MM.1S (cell line): ENCODE measurements around the gene CPN2.

Experiments used
- DNase-seq: peaks from one replicate; pipeline ENCODE4 v3.0.0-alpha.2; 2015
- H2AFZ ChIP-seq: fragments of 300-600 bp; sonication (generic); 2 replicates; pipeline ENCODE4 v1.6.0; 2016; ENCODE audit warnings: antibody characterized with exemption, low read length
- H3F3A ChIP-seq: fragments of 300-600 bp; sonication (generic); 2 replicates; pipeline ENCODE4 v1.6.1; 2016; ENCODE audit warnings: mild to moderate bottlenecking, antibody characterized with exemption, low read length, moderate library complexity, mixed read lengths; ENCODE audit not compliant: insufficient read depth
- H3K27ac ChIP-seq: fragments of 300-600 bp; sonication (generic); 2 replicates; pipeline ENCODE4 v1.5.1; 2016; ENCODE audit warnings: mild to moderate bottlenecking, low read length
- H3K27me3 ChIP-seq: fragments of 300-600 bp; sonication (generic); replicated peaks from 2 replicates; pipeline ENCODE4 v1.6.0; 2016; ENCODE audit warnings: low read length; ENCODE audit not compliant: insufficient read depth
- H3K36me3 ChIP-seq: fragments of 300-600 bp; sonication (generic); replicated peaks from 2 replicates; pipeline ENCODE4 v1.6.1; 2016; ENCODE audit warnings: mild to moderate bottlenecking, low read length, mixed read lengths; ENCODE audit not compliant: insufficient read depth
- H3K4me1 ChIP-seq: fragments of 300-600 bp; sonication (generic); 2 replicates; pipeline ENCODE4 v1.6.1; 2016; ENCODE audit warnings: low read length, mixed read lengths
- H3K4me2 ChIP-seq: fragments of 300-600 bp; sonication (generic); 2 replicates; pipeline ENCODE4 v1.6.0; 2016; ENCODE audit warnings: low read depth, low read length
- H3K4me3 ChIP-seq: fragments of 300-600 bp; sonication (generic); 2 replicates; pipeline ENCODE4 v1.5.1; 2016; ENCODE audit warnings: low read length, mixed read lengths
- H3K79me2 ChIP-seq: fragments of 300-600 bp; sonication (generic); 2 replicates; pipeline ENCODE4 v1.6.1; 2016; ENCODE audit warnings: mixed run types, low read length, mixed read lengths
- H3K9ac ChIP-seq: fragments of 300-600 bp; sonication (generic); 2 replicates; pipeline ENCODE4 v1.6.1; 2016; ENCODE audit warnings: low read length, mixed read lengths
- H3K9me2 ChIP-seq: fragments of 300-600 bp; sonication (generic); replicated peaks from 2 replicates; pipeline ENCODE4 v1.6.1; 2016; ENCODE audit warnings: mild to moderate bottlenecking, low read length, mixed read lengths; ENCODE audit not compliant: insufficient read depth
- H3K9me3 ChIP-seq: fragments of 300-600 bp; sonication (generic); replicated peaks from 2 replicates; pipeline ENCODE4 v1.6.1; 2016; ENCODE audit warnings: mild to moderate bottlenecking, low read length, mixed read lengths; ENCODE audit not compliant: insufficient read depth
- H4K20me1 ChIP-seq: fragments of 300-600 bp; sonication (generic); 2 replicates; pipeline ENCODE4 v1.6.1; 2016; ENCODE audit warnings: mild to moderate bottlenecking, low read length, moderate library complexity, mixed read lengths; ENCODE audit not compliant: insufficient read depth
- CTCF ChIP-seq: fragments of 300-600 bp; sonication (generic); IDR thresholded peaks from 2 replicates; pipeline ENCODE4 v1.5.1; 2016; ENCODE audit warnings: antibody characterized with exemption, low read length, mixed read lengths
- EZH2 ChIP-seq: fragments of 300-600 bp; sonication (generic); optimal IDR thresholded peaks from 2 replicates; pipeline ENCODE3; 2017; ENCODE audit warnings: low read depth, mild to moderate bottlenecking, antibody characterized with exemption, low read length, mixed read lengths
- EZH2phosphoT487 ChIP-seq: fragments of 300-600 bp; sonication (generic); IDR thresholded peaks from 2 replicates; pipeline ENCODE4 v1.6.1; 2018; ENCODE audit warnings: antibody characterized with exemption, low read length

The CPN2 gene

GRCh38 chr3:194305356-194306108 is 45.6 kb downstream of the CPN2 start:
- H3K9ac ChIP-seq: peak overlapping the region; percentile 85
- peak overlapping the region; percentile 96 for H3K27ac ChIP-seq
- H3K27me3 ChIP-seq: no peaks in the 10 kb centered on the region

GRCh38 chr3:194304186-194304917 is 46.8 kb downstream of the CPN2 start:
- no peaks in the 10 kb centered on the region for H3K9me3 ChIP-seq
- no peaks in the 10 kb centered on the region for H3K27me3 ChIP-seq
- no peak overlapping the region for H2AFZ ChIP-seq
- H3K4me2 ChIP-seq: no peak overlapping the region
- peak; percentile 15 for DNase-seq
- no peaks in the 10 kb centered on the region for H3K79me2 ChIP-seq
- TF ChIP-seq EZH2phosphoT487 (no peak), CTCF (no peak), EZH2 (no peak)
- no peak overlapping the region for H3K27ac ChIP-seq
- H3K4me1 ChIP-seq: peaks cover 51% of the 10 kb centered on the region
- H3F3A ChIP-seq: peaks cover 35% of the 10 kb centered on the region
- H3K9me2 ChIP-seq: no peaks in the 10 kb centered on the region
- H3K36me3 ChIP-seq: no peaks in the 10 kb centered on the region
- no peaks in the 10 kb centered on the region for H4K20me1 ChIP-seq
- no peak overlapping the region for H3K9ac ChIP-seq
- H3K4me3 ChIP-seq: no peak overlapping the region

More at GRCh38 chr3:194305356-194306108, 45.6 kb downstream of the CPN2 start:
- Histone ChIP-seq H3K4me1 (peaks cover 51% of the 10 kb centered on the region), H4K20me1 (no peaks in the 10 kb centered on the region), H3K79me2 (no peaks in the 10 kb centered on the region), H3K9me3 (no peaks in the 10 kb centered on the region), H3K4me3 (peak overlapping the region; percentile 22), H3K9me2 (no peaks in the 10 kb centered on the region), H3F3A (peaks cover 35% of the 10 kb centered on the region), H2AFZ (peak overlapping the region; percentile 44), H3K36me3 (no peaks in the 10 kb centered on the region), H3K4me2 (peak overlapping the region; percentile 94)
- DNase-seq: peak; percentile 25
- TF ChIP-seq EZH2 (no peak), EZH2phosphoT487 (no peak), CTCF (no peak)

GRCh38 chr3:194303749-194304148 is 47.4 kb downstream of the CPN2 start:
- Histone ChIP-seq H3K4me1 (peaks cover 45% of the 10 kb centered on the region), H2AFZ (no peak overlapping the region), H3K79me2 (no peaks in the 10 kb centered on the region), H3K9me3 (no peaks in the 10 kb centered on the region), H3K4me3 (no peak overlapping the region), H3K36me3 (no peaks in the 10 kb centered on the region), H3K9me2 (no peaks in the 10 kb centered on the region), H3K27ac (no peak overlapping the region), H3K4me2 (no peak overlapping the region), H3F3A (peaks cover 35% of the 10 kb centered on the region), H3K9ac (no peak overlapping the region), H3K27me3 (no peaks in the 10 kb centered on the region), H4K20me1 (no peaks in the 10 kb centered on the region)
- TF ChIP-seq EZH2phosphoT487: no peak
- no peak for TF ChIP-seq CTCF
- no peak for TF ChIP-seq EZH2
- no peak for DNase-seq
